Small intestine (tissue), 7 donors: ENCODE data around the gene CPAMD8. TPM values are rescaled to one million over a fixed set of nuclear protein-coding genes. Genes with fewer than 3 reads are reported as not detected.

Source experiments
- DNase-seq, 2 donors: peaks; one replicate each; pipeline versions ENCODE4 v3.0.0 to v3.0.0-alpha.2; 2013
- FAIRE-seq: peaks from 2 replicates; lab custom pipeline; 2012; peaks lifted over from hg19 to GRCh38; lab: Jason Lieb, UNC
- H3K27ac ChIP-seq, 3 donors: one replicate each; pipeline ENCODE4 v1.5.1; 2013; ENCODE audit warnings: low read length in 2 of 3, mild to moderate bottlenecking in 2 of 3, control low read depth in 1 of 3, inconsistent platforms in 1 of 3, low read depth in 1 of 3, moderate library complexity in 1 of 3
- H3K27me3 ChIP-seq, 3 donors: one replicate each; pipeline ENCODE4 v1.6.1; 2013; ENCODE audit warnings: low read length in 3 of 3, inconsistent platforms in 1 of 3; ENCODE audit not compliant: control insufficient read depth in 3 of 3, insufficient read depth in 3 of 3
- H3K36me3 ChIP-seq, 3 donors: one replicate each; pipeline ENCODE4 v1.6.1; 2013; ENCODE audit warnings: low read length in 3 of 3, inconsistent platforms in 1 of 3, low read depth in 1 of 3, mild to moderate bottlenecking in 1 of 3, moderate library complexity in 1 of 3; ENCODE audit not compliant: control insufficient read depth in 3 of 3, insufficient read depth in 2 of 3
- H3K4me1 ChIP-seq, 3 donors: one replicate each; pipeline ENCODE4 v1.6.1; 2013; ENCODE audit warnings: low read length in 2 of 3, inconsistent platforms in 1 of 3, low read depth in 1 of 3, mild to moderate bottlenecking in 1 of 3, moderate library complexity in 1 of 3; ENCODE audit not compliant: control insufficient read depth in 3 of 3, insufficient read depth in 2 of 3
- H3K4me3 ChIP-seq, 3 donors: one replicate each; pipeline ENCODE4 v1.5.1; 2013; ENCODE audit warnings: low read length in 3 of 3, control low read depth in 1 of 3, inconsistent platforms in 1 of 3, low read depth in 1 of 3, mild to moderate bottlenecking in 1 of 3, moderate library complexity in 1 of 3
- H3K9me3 ChIP-seq, 2 donors: one replicate each; pipeline ENCODE4 v1.6.1; 2013; ENCODE audit warnings: low read depth in 1 of 2, low read length in 1 of 2; ENCODE audit not compliant: control insufficient read depth in 2 of 2, insufficient read depth in 1 of 2
- WGBS, 3 donors: extraction: QIAGEN DNeasy Blood & Tissue Kit; methylation state at CpG; one replicate each; pipeline ENCODE4 v1.1.7; 2013; 5-methylcytosine and 5-hydroxymethylcytosine counted together
- polyA plus RNA-seq, 4 donors: library from polyadenylated mRNA; stranded (reverse) in 3 of 4; unstranded in 1 of 4; fragments of 200-250 nt in 3 of 4; fragments of 120-200 nt in 1 of 4; gene quantifications; one replicate each; pipeline versions ENCODE4 v1.2.1 to v1.2.3, GENCODE V29; 2013
- donor health status: healthy with polysubstance abuse.
- donor health status: control.
- donor health status: control.
- donor health status: Bipolar disorder and iron deficiency.
- donor health status: healthy.

Gene CPAMD8
- polyA plus RNA-seq, 4 donors = 0.45 to 7.1 (median 3.1) TPM

GRCh38 chr19:16856091-16856490 lies 170.5 kb downstream of the CPAMD8 start:
- no peaks in the 10 kb centered on the region for H3K9me3 ChIP-seq
- no peak for DNase-seq
- FAIRE-seq = no peak
- no peak overlapping the region for H3K4me3 ChIP-seq
- H3K4me1 ChIP-seq = no peaks in the 10 kb centered on the region
- no peaks in the 10 kb centered on the region for H3K27me3 ChIP-seq
- WGBS, 3 donors = 89 to 94% (median 91%) methylated on average over 9 of the region's 9 CpGs
- H3K36me3 ChIP-seq = peaks cover 5 to 71% (median 11%) of the 10 kb centered on the region in 3 donors
- no peak overlapping the region for H3K27ac ChIP-seq

- H3K27me3 ChIP-seq = no peaks in the 10 kb centered on the region
- no peaks in the 10 kb centered on the region for H3K9me3 ChIP-seq
- H3K4me1 ChIP-seq = no peaks in the 10 kb centered on the region
- DNase-seq = no peak
- no peak overlapping the region for H3K27ac ChIP-seq
- peaks cover 9 to 71% (median 17%) of the 10 kb centered on the region in 3 donors for H3K36me3 ChIP-seq
- WGBS, 3 donors = 93 to 96% (median 95%) methylated on average over 7 of the region's 7 CpGs
- FAIRE-seq = no peak
- H3K4me3 ChIP-seq = no peak overlapping the region
Measured at GRCh38 chr19:16853066-16853465, 173.5 kb downstream of the CPAMD8 start.

GRCh38 chr19:16851031-16851712 lies 175.4 kb downstream of the CPAMD8 start:
- Histone ChIP-seq H3K27ac (no peak overlapping the region), H3K36me3 (peaks cover 19 to 80% (median 25%) of the 10 kb centered on the region in 3 donors), H3K4me1 (no peaks in the 10 kb centered on the region), H3K27me3 (no peaks in the 10 kb centered on the region), H3K9me3 (no peaks in the 10 kb centered on the region), H3K4me3 (no peak overlapping the region)
- 94 to 96% (median 95%) methylated on average over 33 of the region's 33 CpGs for WGBS, 3 donors
- no peak for FAIRE-seq
- DNase-seq = no peak

- FAIRE-seq (no peak), DNase-seq (no peak)
- Histone ChIP-seq H3K9me3 (no peaks in the 10 kb centered on the region), H3K27me3 (no peaks in the 10 kb centered on the region), H3K36me3 (peaks cover 22 to 81% (median 27%) of the 10 kb centered on the region in 3 donors), H3K27ac (no peak overlapping the region), H3K4me1 (no peaks in the 10 kb centered on the region), H3K4me3 (no peak overlapping the region)
- WGBS, 3 donors = 94 to 100% (median 97%) methylated on average over 4 of the region's 4 CpGs
Measured at GRCh38 chr19:16850133-16850532, 176.5 kb downstream of the CPAMD8 start.

GRCh38 chr19:16849168-16849567 lies 177.4 kb downstream of the CPAMD8 start:
- no peaks in the 10 kb centered on the region for H3K27me3 ChIP-seq
- no peak overlapping the region for H3K4me3 ChIP-seq
- no peak overlapping the region for H3K27ac ChIP-seq
- no peaks in the 10 kb centered on the region for H3K4me1 ChIP-seq
- DNase-seq = peak in 1 of 2 donors; percentile 15
- 82 to 93% (median 93%) methylated on average over 1 of the region's 1 CpG for WGBS, 3 donors
- FAIRE-seq = no peak
- H3K36me3 ChIP-seq = peaks cover 19 to 83% (median 23%) of the 10 kb centered on the region in 3 donors
- H3K9me3 ChIP-seq = no peaks in the 10 kb centered on the region

- H3K36me3 ChIP-seq = peaks cover 21 to 83% (median 28%) of the 10 kb centered on the region in 3 donors
- WGBS, 3 donors = 92 to 99% (median 94%) methylated on average over 6 of the region's 6 CpGs
- H3K9me3 ChIP-seq = no peaks in the 10 kb centered on the region
- FAIRE-seq (no peak), DNase-seq (no peak)
- H3K4me1 ChIP-seq = no peaks in the 10 kb centered on the region
- no peak overlapping the region for H3K27ac ChIP-seq
- no peak overlapping the region for H3K4me3 ChIP-seq
- no peaks in the 10 kb centered on the region for H3K27me3 ChIP-seq
Measured at GRCh38 chr19:16847430-16847829, 179.2 kb downstream of the CPAMD8 start.

- H3K4me1 ChIP-seq = no peaks in the 10 kb centered on the region
- DNase-seq = no peak
- no peaks in the 10 kb centered on the region for H3K27me3 ChIP-seq
- no peak for FAIRE-seq
- no peak overlapping the region for H3K4me3 ChIP-seq
- peaks cover 22 to 83% (median 31%) of the 10 kb centered on the region in 3 donors for H3K36me3 ChIP-seq
- WGBS, 3 donors = 94 to 96% (median 96%) methylated on average over 16 of the region's 16 CpGs
- no peaks in the 10 kb centered on the region for H3K9me3 ChIP-seq
- H3K27ac ChIP-seq = no peak overlapping the region
Measured at GRCh38 chr19:16846901-16847300, 179.7 kb downstream of the CPAMD8 start.
